Measurements from ENCODE around the gene TASP1.

- TF ChIP-seq CTCF (IDR thresholded peaks at IDR 0.05) (no peak), ZFX (IDR thresholded peaks at IDR 0.05; ENCODE audit: borderline replicate concordance) (no peak)
Observed at GRCh38 chr20:13552061-13552460, 86.7 kb downstream of the TASP1 start.
